ENCODE measurements around the gene GLIS1.

GLIS1 gene

GRCh38 chr1:53717025-53717804 lies 21.7 kb downstream of the GLIS1 start:
- DNase-seq (ENCODE audit: low spot score), result no peak

GRCh38 chr1:53716150-53716549 lies 22.8 kb downstream of the GLIS1 start:
- no peak for DNase-seq (ENCODE audit: low spot score)

DNA sequence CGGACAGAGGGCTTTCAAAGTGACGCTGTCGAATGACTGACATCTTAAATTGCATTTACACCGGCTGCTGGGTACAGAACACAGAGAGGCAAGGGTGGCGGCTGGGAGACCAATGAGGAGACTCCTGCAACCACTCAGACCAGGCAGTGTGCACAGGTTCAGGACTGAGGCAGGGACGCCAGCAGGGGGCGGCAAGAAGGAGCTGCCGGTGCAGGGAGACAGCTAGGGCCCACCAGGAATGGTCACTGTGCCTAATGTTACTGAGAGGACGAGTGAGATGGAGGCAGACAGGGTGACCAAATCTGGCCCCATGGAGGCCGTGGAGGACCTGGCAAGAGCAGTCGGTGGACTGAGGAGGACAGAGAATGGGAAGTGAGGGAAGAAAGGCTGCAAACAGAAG lies 23.5 kb downstream of the GLIS1 start:
- DNase-seq (ENCODE audit: low spot score), result peak; percentile 64

GRCh38 chr1:53712276-53712675 lies 26.7 kb downstream of the GLIS1 start:
- no peak for DNase-seq (ENCODE audit: low spot score)

GRCh38 chr1:53710584-53710983 lies 28.4 kb downstream of the GLIS1 start:
- no peak for DNase-seq (ENCODE audit: low spot score)

GRCh38 chr1:53708687-53709086 lies 30.3 kb downstream of the GLIS1 start:
- no peak for DNase-seq (ENCODE audit: low spot score)

GRCh38 chr1:53706356-53706755 lies 32.6 kb downstream of the GLIS1 start:
- no peak for DNase-seq (ENCODE audit: low spot score)

GRCh38 chr1:53705446-53706096 lies 33.4 kb downstream of the GLIS1 start:
- DNase-seq (ENCODE audit: low spot score), result no peak

GRCh38 chr1:53704804-53705445 lies 34.0 kb downstream of the GLIS1 start:
- no peak for DNase-seq (ENCODE audit: low spot score)

DNA sequence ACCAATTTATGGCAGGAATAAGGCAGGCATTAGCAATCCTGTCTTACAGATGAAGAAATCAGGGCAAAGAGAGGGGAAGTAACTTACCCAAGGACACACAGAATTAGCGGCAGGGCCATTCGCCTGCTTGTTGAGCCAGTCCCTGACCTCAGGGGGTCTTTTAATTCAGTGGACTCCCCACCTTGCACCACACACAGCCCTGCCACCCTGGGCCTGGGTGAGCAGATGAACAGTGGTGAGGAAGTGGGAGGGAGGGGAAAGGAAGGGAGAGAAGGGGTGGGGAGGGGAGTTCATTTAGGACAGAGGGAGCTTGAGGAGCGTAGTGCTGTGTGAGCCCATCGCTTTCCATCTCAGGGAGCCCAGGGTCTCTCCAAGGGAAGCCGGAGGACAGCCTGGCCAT lies 34.7 kb downstream of the GLIS1 start:
- DNase-seq (ENCODE audit: low spot score), result no peak

DNA sequence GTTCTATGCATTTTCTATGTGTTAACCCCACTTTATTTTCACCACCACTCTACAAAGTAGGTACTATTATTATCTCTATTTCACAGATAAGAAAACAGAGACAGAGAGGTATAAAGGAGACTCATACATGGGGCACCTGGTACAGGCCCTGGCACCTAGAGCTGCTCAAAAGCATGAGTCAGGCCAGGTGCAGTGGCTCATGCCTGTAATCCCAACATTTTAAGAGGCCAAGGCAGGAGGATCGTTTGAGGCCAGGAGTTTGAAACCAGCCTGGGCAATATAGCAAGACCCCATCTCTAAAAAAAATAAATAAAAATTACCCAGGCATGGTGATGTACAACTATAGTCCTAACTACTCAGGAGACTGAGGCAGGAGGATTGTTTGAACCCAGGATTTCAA lies 35.8 kb downstream of the GLIS1 start:
- DNase-seq (ENCODE audit: low spot score), result no peak

DNA sequence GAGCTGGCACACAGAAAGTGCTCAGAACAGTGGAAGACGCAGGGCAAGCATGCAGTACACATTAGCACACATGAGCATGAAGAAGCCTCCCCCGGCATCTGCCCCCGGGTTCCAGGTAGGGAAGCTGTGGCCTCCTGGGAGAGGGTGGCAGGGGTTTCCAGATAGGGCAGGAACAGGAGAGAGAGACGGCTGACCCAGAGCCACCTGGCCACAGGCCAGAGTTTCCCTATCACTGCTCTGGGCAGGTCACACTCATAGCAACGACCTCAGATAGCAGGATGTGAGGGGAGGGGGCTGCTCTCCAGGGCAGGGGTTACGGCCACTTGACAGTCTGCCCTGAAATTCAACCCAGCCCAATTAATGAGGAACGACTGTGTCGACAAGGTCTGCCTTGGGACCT lies 36.6 kb downstream of the GLIS1 start:
- no peak for DNase-seq (ENCODE audit: low spot score)

GRCh38 chr1:53700776-53701175 lies 38.2 kb downstream of the GLIS1 start:
- no peak for DNase-seq (ENCODE audit: low spot score)

GRCh38 chr1:53699981-53700380 lies 39.0 kb downstream of the GLIS1 start:
- DNase-seq (ENCODE audit: low spot score), result no peak

GRCh38 chr1:53698384-53698980 lies 40.5 kb downstream of the GLIS1 start:
- no peak for DNase-seq (ENCODE audit: low spot score)

DNA sequence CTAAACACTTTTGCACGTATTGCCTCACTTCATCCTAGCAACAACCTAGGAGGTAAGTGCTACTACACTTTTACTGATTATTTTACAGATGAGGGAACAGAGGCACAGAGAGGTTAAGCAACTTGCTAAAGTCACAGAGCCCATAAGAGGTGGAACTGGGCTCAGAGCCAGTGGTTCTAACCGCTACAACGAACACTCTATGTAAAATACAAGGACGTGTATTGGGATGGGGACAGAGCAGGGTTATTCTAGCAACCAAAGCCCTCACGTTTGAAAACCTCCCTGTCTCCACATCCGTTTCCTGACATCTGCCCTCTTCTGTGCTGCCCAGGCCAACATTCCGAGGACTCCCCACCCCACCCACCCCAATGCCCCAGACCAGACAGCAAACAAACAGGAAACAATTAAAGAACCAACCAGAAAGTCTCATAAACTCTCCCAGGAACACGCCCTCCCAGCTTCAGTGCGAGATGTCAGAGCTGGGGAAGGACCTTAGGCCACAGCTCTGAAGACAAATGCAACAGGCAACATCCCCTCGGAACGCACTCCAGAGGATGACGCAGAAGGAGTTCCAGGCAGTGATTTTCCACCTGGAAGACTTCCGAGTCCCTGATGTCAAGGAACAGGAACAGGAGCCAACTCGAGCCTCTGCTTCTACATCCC lies 41.1 kb downstream of the GLIS1 start:
- no peak for DNase-seq (ENCODE audit: low spot score)

- no peak for DNase-seq (ENCODE audit: low spot score)
These were observed 42.0 kb downstream of the GLIS1 start for GRCh38 chr1:53696990-53697389.

GRCh38 chr1:53696571-53696970 lies 42.4 kb downstream of the GLIS1 start:
- DNase-seq (ENCODE audit: low spot score), result no peak

DNA sequence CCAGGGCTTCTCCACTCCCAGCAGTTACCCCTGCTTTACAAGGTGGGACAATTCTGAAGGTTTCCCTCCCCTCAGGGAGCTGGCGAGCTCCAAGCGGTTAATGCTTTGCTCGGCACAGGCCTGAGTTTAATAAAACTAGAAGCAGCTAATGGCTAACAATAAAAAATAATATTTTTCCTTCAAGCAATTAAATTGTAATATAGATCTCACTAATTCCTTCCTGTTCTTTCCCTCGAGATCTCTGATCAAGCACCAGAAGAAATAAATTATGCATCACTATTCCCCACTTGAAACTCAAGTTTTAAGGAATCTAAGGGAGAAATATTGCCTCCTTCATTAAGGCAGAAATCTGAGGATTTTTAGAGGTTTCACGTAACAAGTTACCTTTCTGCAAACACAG lies 42.9 kb downstream of the GLIS1 start:
- DNase-seq (ENCODE audit: low spot score), result no peak

DNA sequence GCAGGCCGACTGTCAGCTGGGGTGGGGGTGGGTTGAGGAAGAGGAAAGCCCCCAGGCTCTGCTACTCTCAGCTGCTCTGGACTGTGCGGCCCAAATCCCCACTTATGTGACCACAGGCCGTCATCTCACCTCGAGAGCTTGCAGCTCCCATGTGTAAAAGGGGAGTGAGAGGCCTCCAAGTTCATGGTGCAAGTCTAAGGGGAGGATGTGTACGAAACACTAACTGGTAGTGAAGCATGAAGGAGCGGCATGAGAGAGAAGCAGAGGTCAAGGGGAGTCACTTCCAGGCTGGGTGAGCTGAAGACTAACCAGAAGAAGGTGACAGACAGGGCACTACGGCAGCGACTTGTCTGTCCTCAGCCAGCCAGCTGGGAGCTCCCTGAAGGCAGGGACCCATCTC lies 43.8 kb downstream of the GLIS1 start:
- DNase-seq (ENCODE audit: low spot score), result no peak

- DNase-seq (ENCODE audit: low spot score), result no peak
These were observed 44.3 kb downstream of the GLIS1 start for GRCh38 chr1:53694718-53695091.

Data from HuH-7 (cell line).